Tibial artery (tissue), 4 donors: ENCODE results near the gene H19.

Experiments
- DNase-seq, 2 donors: peaks; one replicate each; pipeline ENCODE4 v3.0.0-alpha.2; 2019
- H3K27ac ChIP-seq, 2 donors: fragments of 200-600 bp; sonication (generic) in 1 of 2; 1 replicate in 1 of 2; 2 replicates in 1 of 2; pipeline ENCODE4 v1.5.1; 2018 to 2019; ENCODE audit warnings: mild to moderate bottlenecking in 1 of 2
- H3K27me3 ChIP-seq, 2 donors: fragments of 200-600 bp; sonication (generic) in 1 of 2; one replicate each; pipeline versions ENCODE4 v1.5.1 to v1.6.0; 2016 to 2019
- H3K36me3 ChIP-seq, 3 donors: fragments of 200-600 bp; sonication (generic) in 2 of 3; one replicate each; pipeline ENCODE4 v1.5.1; 2016 to 2019; ENCODE audit warnings: mild to moderate bottlenecking in 2 of 3
- H3K4me1 ChIP-seq, 4 donors: fragments of 200-600 bp; sonication (generic) in 2 of 4; 1 replicate in 3 of 4; 2 replicates in 1 of 4; pipeline ENCODE4 v1.5.1; 2016 to 2019
- H3K4me3 ChIP-seq, 2 donors: fragments of 200-600 bp; sonication (generic) in 1 of 2; 1 replicate in 1 of 2; 2 replicates in 1 of 2; pipeline ENCODE4 v1.5.1; 2018 to 2019; ENCODE audit warnings: mild to moderate bottlenecking in 2 of 2
- H3K9me3 ChIP-seq, 3 donors: fragments of 200-600 bp; sonication (generic) in 1 of 3; one replicate each; pipeline ENCODE4 v1.5.1; 2016 to 2019
- CTCF ChIP-seq, 2 experiments: fragments of 200-600 bp in 1 of 2; fragments of 450-650 bp in 1 of 2; IDR thresholded peaks; one replicate each; pipeline ENCODE4 v1.5.1; 2017 to 2019; ENCODE audit warnings: antibody characterized with exemption in 2 of 2, mild to moderate bottlenecking in 1 of 2, moderate library complexity in 1 of 2
- intact Hi-C: fragments of 100-400 bp; cut with DNase I; formaldehyde crosslinking; loops from one replicate; pipeline ENCODE4 v1.15.0; 2023; ENCODE audit warnings: low total_unique reads

The H19 gene

GRCh38 chr11:2002807-2003206 lies 5.2 kb upstream of the H19 start:
- no peaks in the 10 kb centered on the region for H3K36me3 ChIP-seq
- intact Hi-C loops = no loop called here
- no peaks in the 10 kb centered on the region for H3K4me1 ChIP-seq
- no peak for TF ChIP-seq CTCF (IDR thresholded peaks at IDR 0.05)
- no peak overlapping the region for H3K4me3 ChIP-seq
- no peak for DNase-seq
- no peaks in the 10 kb centered on the region for H3K9me3 ChIP-seq
- no peak overlapping the region for H3K27ac ChIP-seq
- no peaks in the 10 kb centered on the region for H3K27me3 ChIP-seq

- Histone ChIP-seq H3K36me3 (no peaks in the 10 kb centered on the region), H3K4me1 (no peaks in the 10 kb centered on the region), H3K9me3 (no peaks in the 10 kb centered on the region), H3K4me3 (no peak overlapping the region), H3K27me3 (no peaks in the 10 kb centered on the region), H3K27ac (no peak overlapping the region)
- no peak for TF ChIP-seq CTCF (IDR thresholded peaks at IDR 0.05)
- intact Hi-C loops = no loop called here
- no peak for DNase-seq
Measured at GRCh38 chr11:2002042-2002776, 4.6 kb upstream of the H19 start.

- Histone ChIP-seq H3K9me3 (no peaks in the 10 kb centered on the region), H3K4me3 (no peak overlapping the region), H3K4me1 (no peaks in the 10 kb centered on the region), H3K27ac (no peak overlapping the region), H3K36me3 (no peaks in the 10 kb centered on the region), H3K27me3 (no peaks in the 10 kb centered on the region)
- TF ChIP-seq CTCF (IDR thresholded peaks at IDR 0.05) = no peak
- no peak for DNase-seq
- intact Hi-C loops = no loop called here
Measured at GRCh38 chr11:1998861-1999260, 1.2 kb upstream of the H19 start.

GRCh38 chr11:1998290-1998689 lies 648 bp upstream of the H19 start:
- no peak for DNase-seq
- TF ChIP-seq CTCF (IDR thresholded peaks at IDR 0.05) = no peak
- H3K4me1 ChIP-seq = no peaks in the 10 kb centered on the region
- intact Hi-C loops = no loop called here
- no peak overlapping the region for H3K4me3 ChIP-seq
- H3K36me3 ChIP-seq = no peaks in the 10 kb centered on the region
- no peak overlapping the region for H3K27ac ChIP-seq
- H3K9me3 ChIP-seq = no peaks in the 10 kb centered on the region
- H3K27me3 ChIP-seq = no peaks in the 10 kb centered on the region

- H3K9me3 ChIP-seq = no peaks in the 10 kb centered on the region
- H3K4me1 ChIP-seq = no peaks in the 10 kb centered on the region
- H3K27me3 ChIP-seq = no peaks in the 10 kb centered on the region
- intact Hi-C loops = no loop called here
- no peak overlapping the region for H3K4me3 ChIP-seq
- H3K36me3 ChIP-seq = no peaks in the 10 kb centered on the region
- DNase-seq = no peak
- TF ChIP-seq CTCF (IDR thresholded peaks at IDR 0.05) = no peak
- H3K27ac ChIP-seq = no peak overlapping the region
Measured at GRCh38 chr11:1994121-1994520, 3.5 kb downstream of the H19 start.

GRCh38 chr11:1992111-1992510 lies 5.5 kb downstream of the H19 start:
- no peaks in the 10 kb centered on the region for H3K27me3 ChIP-seq
- no peak overlapping the region for H3K27ac ChIP-seq
- no peak for TF ChIP-seq CTCF (IDR thresholded peaks at IDR 0.05)
- intact Hi-C loops = no loop called here
- no peak overlapping the region for H3K4me3 ChIP-seq
- no peaks in the 10 kb centered on the region for H3K4me1 ChIP-seq
- DNase-seq = no peak
- H3K9me3 ChIP-seq = no peaks in the 10 kb centered on the region
- no peaks in the 10 kb centered on the region for H3K36me3 ChIP-seq
